Endodermal cell (in vitro differentiated cells): ENCODE data around the gene GH2. TPM values are rescaled to one million over a fixed set of nuclear protein-coding genes. Genes with fewer than 3 reads are reported as not detected.

Source experiments
- DNase-seq: peaks from one replicate; pipeline ENCODE4 v3.0.0-alpha.2; 2017
- H3K27ac ChIP-seq: 2 replicates; pipeline ENCODE4 v1.5.1; 2013; ENCODE audit warnings: mild to moderate bottlenecking, low read depth, low read length, moderate library complexity
- H3K27me3 ChIP-seq: 2 replicates; pipeline ENCODE4 v1.6.1; 2013; ENCODE audit warnings: mild to moderate bottlenecking, low read length, moderate library complexity; ENCODE audit not compliant: insufficient read depth, control insufficient read depth, poor library complexity, severe bottlenecking
- H3K36me3 ChIP-seq: 2 replicates; pipeline ENCODE4 v1.7.0; 2013; ENCODE audit warnings: mild to moderate bottlenecking, low read length, moderate library complexity; ENCODE audit not compliant: control insufficient read depth, insufficient read depth
- H3K4me1 ChIP-seq: one replicate; pipeline ENCODE4 v1.7.0; 2013; ENCODE audit warnings: low read length; ENCODE audit not compliant: control insufficient read depth, insufficient read depth
- H3K4me3 ChIP-seq: 2 replicates; pipeline ENCODE4 v1.5.1; 2013; ENCODE audit warnings: mild to moderate bottlenecking, low read length, moderate library complexity
- H3K9ac ChIP-seq: 2 replicates; pipeline ENCODE4 v1.6.1; 2013; ENCODE audit warnings: mild to moderate bottlenecking, low read length, moderate library complexity; ENCODE audit not compliant: poor library complexity, severe bottlenecking; ENCODE audit errors: extremely low read depth
- H3K9me3 ChIP-seq: 2 replicates; pipeline ENCODE4 v1.6.1; 2013; ENCODE audit warnings: mild to moderate bottlenecking, low read length, moderate library complexity; ENCODE audit not compliant: control insufficient read depth
- H3K27ac Mint-ChIP-seq: 2 replicates; pipeline ENCODE4 v1.8.0; 2020; ENCODE audit warnings: mixed read lengths
- H3K27me3 Mint-ChIP-seq: 2 replicates; pipeline ENCODE4 v1.8.0; 2021; ENCODE audit warnings: mild to moderate bottlenecking, mixed read lengths; ENCODE audit not compliant: insufficient read depth
- H3K36me3 Mint-ChIP-seq: 2 replicates; pipeline ENCODE4 v1.8.0; 2020; ENCODE audit warnings: low read depth, mixed read lengths
- H3K4me1 Mint-ChIP-seq: 2 replicates; pipeline ENCODE4 v1.8.0; 2020; ENCODE audit warnings: mixed read lengths
- H3K4me3 Mint-ChIP-seq: 2 replicates; pipeline ENCODE4 v1.8.0; 2020; ENCODE audit warnings: mild to moderate bottlenecking, moderate library complexity, mixed read lengths
- H3K9me3 Mint-ChIP-seq: 2 replicates; pipeline ENCODE4 v1.8.0; 2020; ENCODE audit warnings: mild to moderate bottlenecking, mixed read lengths
- CTCF ChIP-seq: fragments of 200-600 bp; sonication (generic); conservative IDR thresholded peaks from 2 replicates; pipeline ENCODE4 v1.5.0; 2021; ENCODE audit warnings: antibody characterized with exemption, mild to moderate bottlenecking
- WGBS, 2 experiments: methylation state at CpG; one replicate each; pipeline versions ENCODE4 v1.1.5 to v1.1.7; 2013; ENCODE audit warnings: missing lambda C conversion rate in 2 of 2, mixed read lengths in 1 of 2; ENCODE audit not compliant: insufficient coverage in 1 of 2, insufficient read length in 1 of 2; 5-methylcytosine and 5-hydroxymethylcytosine counted together
- total RNA-seq, 2 donors: library from RNA; stranded (reverse); fragmentation: NEBNext Ultra II Directional in 1 of 2; extraction: Animal tissue kit (Norgen Biotek cat#: 25700) in 1 of 2; gene quantifications; 2 replicates in 1 of 2; 3 replicates in 1 of 2; pipeline ENCODE4 v1.2.1, GENCODE V29; 2021

Gene GH2
- total RNA-seq, 2 donors from 2014 or later, result 0.42 to 0.49 TPM

GRCh38 chr17:63830904-63831491, 50.7 kb downstream of the GH2 start:
- Histone ChIP-seq H3K4me1 (no peaks in the 10 kb centered on the region), H3K27ac (no peak overlapping the region), H3K9me3 (no peaks in the 10 kb centered on the region), H3K4me3 (no peak overlapping the region), H3K27me3 (no peaks in the 10 kb centered on the region), H3K9ac (no peak overlapping the region), H3K36me3 (peaks cover 67% of the 10 kb centered on the region)
- no peak overlapping the region for H3K4me3 Mint-ChIP-seq
- H3K9me3 Mint-ChIP-seq, result no peaks in the 10 kb centered on the region
- no peak for TF ChIP-seq CTCF
- peaks cover 72% of the 10 kb centered on the region for H3K36me3 Mint-ChIP-seq
- H3K4me1 Mint-ChIP-seq, result peaks cover 14% of the 10 kb centered on the region
- WGBS, 2 experiments, result 90 to 100% methylated on average over 8 to 15 of the region's 15 CpGs
- no peak for DNase-seq
- H3K27ac Mint-ChIP-seq, result no peak overlapping the region
- H3K27me3 Mint-ChIP-seq, result no peaks in the 10 kb centered on the region

GRCh38 chr17:63830278-63830677, 51.5 kb downstream of the GH2 start:
- Mint-ChIP-seq H3K27ac (no peak overlapping the region), H3K27me3 (no peaks in the 10 kb centered on the region), H3K36me3 (peaks cover 71% of the 10 kb centered on the region), H3K9me3 (no peaks in the 10 kb centered on the region), H3K4me1 (peaks cover 17% of the 10 kb centered on the region), H3K4me3 (no peak overlapping the region)
- DNase-seq, result no peak
- no peak for TF ChIP-seq CTCF
- Histone ChIP-seq H3K4me3 (no peak overlapping the region), H3K9me3 (no peaks in the 10 kb centered on the region), H3K27me3 (no peaks in the 10 kb centered on the region), H3K4me1 (no peaks in the 10 kb centered on the region), H3K9ac (no peak overlapping the region), H3K36me3 (peaks cover 71% of the 10 kb centered on the region), H3K27ac (no peak overlapping the region)
- 85 to 100% methylated on average over 1 to 4 of the region's 5 CpGs for WGBS, 2 experiments

Other genes with a start within 250 kb of the GH2 start
- 100 to 1,000 TPM in 1 of 2 donors, 10 to 100 TPM in 1; 97.5 to 111 TPM for gene LIMD2, start 181.8 kb downstream of the GH2 start, total RNA-seq
- gene STRADA, start 140.1 kb downstream of the GH2 start, total RNA-seq, result 10 to 100 TPM; 49.7 to 73.1 TPM
- 10 to 100 TPM; 57.3 to 65.7 TPM for gene CCDC47, start 108.3 kb downstream of the GH2 start, total RNA-seq
- 100 to 1,000 TPM; 154 to 171 TPM for gene DDX42, start 107.8 kb downstream of the GH2 start, total RNA-seq
- gene PSMC5, start 54.5 kb downstream of the GH2 start, total RNA-seq, result 100 to 1,000 TPM; 137 TPM
- 10 to 100 TPM; 58.5 to 72.3 TPM for gene FTSJ3, start 54.3 kb downstream of the GH2 start, total RNA-seq
- 10 to 100 TPM; 68.8 to 82.1 TPM for gene SMARCD2, start 39.3 kb downstream of the GH2 start, total RNA-seq
- gene CSH2, start 8.3 kb downstream of the GH2 start, total RNA-seq, result under 1 TPM in 1 of 2 donors, not detected in 1; 0.57 TPM
- gene CSH1, start 14.6 kb upstream of the GH2 start, total RNA-seq, result under 1 TPM in 1 of 2 donors, not detected in 1; 0.64 TPM
- not detected for gene CSHL1, start 29.3 kb upstream of the GH2 start, total RNA-seq
- gene GH1, start 36.9 kb upstream of the GH2 start, total RNA-seq, result not detected
- under 1 TPM; 0.35 to 0.44 TPM for gene CD79B, start 50.4 kb upstream of the GH2 start, total RNA-seq
- gene SCN4A, start 91.0 kb upstream of the GH2 start, total RNA-seq, result 1 to 10 TPM; 3.9 to 4.4 TPM
- gene PRR29, start 116.4 kb upstream of the GH2 start, total RNA-seq, result 1 to 10 TPM; 3.3 to 6.1 TPM
- gene ICAM2, start 138.7 kb upstream of the GH2 start, total RNA-seq, result under 1 TPM in 1 of 2 donors, not detected in 1; 0.75 TPM
- 10 to 100 TPM in 1 of 2 donors, 1 to 10 TPM in 1; 9.0 to 13.7 TPM for gene ERN1, start 248.2 kb upstream of the GH2 start, total RNA-seq